HepG2 (cell line): ENCODE data around the gene SETD3. TPM values are rescaled to one million over a fixed set of nuclear protein-coding genes. Genes with fewer than 3 reads are reported as not detected.

Source experiments
- ATAC-seq: fragments of 200-7000 bp; cut with Tn5 transposase; 3 replicates; pipeline ENCODE4 v1.9.1; 2020; ENCODE audit warnings: mild to moderate bottlenecking, moderate library complexity
- BruUV-seq: library from RNA; stranded (reverse); fragments of 400-500 nt; replicated peaks from 2 replicates; lab custom pipeline; 2021; lab: Mats Ljungman, UMichigan
- CTCF ChIA-PET: fragments of 300-600 bp; formaldehyde crosslinking; extraction: SDS; loops from one replicate; lab custom pipeline; 2021; ENCODE audit warnings: low total read pairs, inconsistent platforms, low intra/inter-chr PET ratio; lab: Yijun Ruan, JAX
- POLR2A ChIA-PET: fragments of 350-600 bp; sonication (Branson Sonifier 250); formaldehyde crosslinking; loops from one replicate; lab custom pipeline; 2020; ENCODE audit warnings: antibody characterized with exemption, inconsistent platforms; lab: Yijun Ruan, JAX
- DNase-seq: peaks from one replicate; pipeline ENCODE4 v3.0.0-alpha.2; 2015; ENCODE audit warnings: low spot score
- FAIRE-seq: peaks from 3 replicates; lab custom pipeline; 2011; peaks lifted over from hg19 to GRCh38; lab: Jason Lieb, UNC
- H2AFZ ChIP-seq: one replicate; pipeline ENCODE4 v1.6.1; 2011; ENCODE audit warnings: low read length, inconsistent platforms
- H3K27ac ChIP-seq: fragments of 300-600 bp; 3 replicates; pipeline ENCODE4 v1.8.0; 2011; ENCODE audit warnings: mixed run types, mild to moderate bottlenecking, mixed read lengths, low read length, inconsistent platforms; ENCODE audit not compliant: insufficient read depth; ENCODE audit errors: extremely low read length
- H3K27me3 ChIP-seq, 2 experiments: fragments of 200-600 bp in 1 of 2; 2 replicates in 1 of 2; 3 replicates in 1 of 2; pipeline versions ENCODE4 v1.6.0 to v1.8.0; 2011; ENCODE audit warnings: low read length in 2 of 2, mild to moderate bottlenecking in 2 of 2, moderate library complexity in 2 of 2, inconsistent platforms in 1 of 2; ENCODE audit not compliant: insufficient read depth in 2 of 2, control insufficient read depth in 1 of 2
- H3K36me3 ChIP-seq, 2 experiments: fragments of 200-600 bp in 1 of 2; replicated peaks in 1 of 2; 2 replicates in 1 of 2; 3 replicates in 1 of 2; pipeline versions ENCODE4 v1.5.1 to v1.8.0; 2011; ENCODE audit warnings: low read length in 2 of 2, inconsistent platforms in 1 of 2; ENCODE audit not compliant: insufficient read depth in 2 of 2, control insufficient read depth in 1 of 2
- H3K4me1 ChIP-seq: 2 replicates; pipeline ENCODE4 v1.5.1; 2012; ENCODE audit warnings: low read length, inconsistent platforms; ENCODE audit not compliant: insufficient read depth
- H3K4me2 ChIP-seq: 2 replicates; pipeline ENCODE4 v1.6.0; 2011; ENCODE audit warnings: low read depth, low read length, inconsistent platforms
- H3K4me3 ChIP-seq, 3 experiments: fragments of 200-600 bp in 1 of 3; sonication (generic), shearing (Covaris generic) in 1 of 3; replicated peaks in 1 of 3; 2 replicates each; pipeline ENCODE4 v1.5.1; 2011 to 2016; ENCODE audit warnings: low read length in 3 of 3, inconsistent platforms in 2 of 3, low read depth in 2 of 3, mild to moderate bottlenecking in 2 of 3, control low read depth in 1 of 3, mixed read lengths in 1 of 3; ENCODE audit not compliant: insufficient read depth in 1 of 3
- H3K79me2 ChIP-seq: one replicate; pipeline ENCODE4 v1.6.1; 2011; ENCODE audit warnings: low read length, inconsistent platforms; ENCODE audit not compliant: insufficient read depth
- H3K9ac ChIP-seq: 2 replicates; pipeline ENCODE4 v1.6.0; 2011; ENCODE audit warnings: mild to moderate bottlenecking, low read depth, low read length, inconsistent platforms; ENCODE audit not compliant: insufficient read depth
- H3K9me3 ChIP-seq: 2 replicates; pipeline ENCODE4 v1.5.1; 2012; ENCODE audit warnings: mild to moderate bottlenecking, low read length
- H4K20me1 ChIP-seq: 2 replicates; pipeline ENCODE4 v1.6.0; 2011; ENCODE audit warnings: inconsistent platforms, mild to moderate bottlenecking, low read length, moderate library complexity; ENCODE audit not compliant: insufficient read depth
- KDM5A ChIP-seq: fragments of 200-600 bp; sonication (generic); IDR thresholded peaks from 2 replicates; pipeline ENCODE4 v1.7.0; 2018; ENCODE audit warnings: antibody characterized with exemption, mild to moderate bottlenecking, low read length, borderline replicate concordance
- SRY ChIP-seq: sonication (generic); formaldehyde crosslinking; IDR thresholded peaks from 2 replicates; pipeline ENCODE4 v1.8.0; 2022; ENCODE audit warnings: mild to moderate bottlenecking, missing genetic modification reagents
- THYN1 ChIP-seq: sonication (generic); formaldehyde crosslinking; IDR thresholded peaks from 2 replicates; pipeline ENCODE4 v1.8.1; 2023; ENCODE audit warnings: low read depth, mild to moderate bottlenecking, moderate library complexity, missing genetic modification reagents, borderline replicate concordance
- ZNF614 ChIP-seq: IDR thresholded peaks from 2 replicates; pipeline ENCODE4 v1.6.1; 2018; ENCODE audit warnings: missing biosample characterization, missing genetic modification reagents, inconsistent platforms, borderline replicate concordance
- ZNF672 ChIP-seq: sonication (generic); formaldehyde crosslinking; IDR thresholded peaks from 2 replicates; pipeline ENCODE4 v1.8.1; 2022; ENCODE audit warnings: missing genetic modification reagents
- WGBS: methylation state at CpG from one replicate; pipeline ENCODE4 v1.1.6; 2017; ENCODE audit warnings: low lambda C conversion rate; 5-methylcytosine and 5-hydroxymethylcytosine counted together
- in situ Hi-C: cut with HindIII; loops from 2 replicates; pipeline ENCODE4 v1.10.0; 2017; ENCODE audit warnings: low pct_unique_long_range_greater_than_20kb; ENCODE audit not compliant: extremely low pct_ligation_motif_present
- intact Hi-C: fragments of 100-400 bp; cut with micrococcal nuclease; formaldehyde crosslinking; loops from one replicate; pipeline ENCODE4 v1.10.0; 2022; ENCODE audit not compliant: unreplicated experiment
- polyA plus RNA-seq, 8 experiments: library from polyadenylated mRNA; depleted of rRNA in 3 of 8; stranded (reverse) in 7 of 8; unstranded in 1 of 8; fragments of >200 nt; fragmentation: Illumina TruSeq in 4 of 8; extraction: Trizol in 4 of 8; gene quantifications; 2 replicates each; pipeline versions ENCODE4 v1.2.1 to v1.2.3, GENCODE V29; 2011 to 2016; ENCODE audit warnings: low read depth in 4 of 8, missing spikeins in 1 of 8, mixed read lengths in 1 of 8; ENCODE audit not compliant: insufficient read depth in 1 of 8
- total RNA-seq, 5 experiments: library from RNA; depleted of rRNA; stranded (reverse); fragments of >200 nt; fragmentation: Illumina TruSeq; extraction: Trizol; gene quantifications; 2 replicates each; pipeline ENCODE4 v1.2.3, GENCODE V29; 2016; ENCODE audit warnings: low read depth in 1 of 5
- TF ChIP-seq, protein P1 (sequence below): sonication (generic); formaldehyde crosslinking; IDR thresholded peaks from 2 replicates; pipeline ENCODE4 v1.5.1; 2020; ENCODE audit warnings: mild to moderate bottlenecking, missing genetic modification reagents, borderline replicate concordance
- TF ChIP-seq, protein P2 (sequence below): sonication (generic); formaldehyde crosslinking; IDR thresholded peaks from 2 replicates; pipeline ENCODE4 v1.4.0; 2020; ENCODE audit warnings: missing genetic modification reagents
- TF ChIP-seq, protein P3 (sequence below): sonication (generic); formaldehyde crosslinking; IDR thresholded peaks from 2 replicates; pipeline ENCODE4 v1.9.0; 2021; ENCODE audit warnings: missing genetic modification reagents, borderline replicate concordance

SETD3 gene
- total and polyA plus RNA-seq, 2 of the 13 experiments (the other 11 are each of a cell fraction or from before 2014, with no cell fraction given) = 30.3 to 67.1 TPM

DNA sequence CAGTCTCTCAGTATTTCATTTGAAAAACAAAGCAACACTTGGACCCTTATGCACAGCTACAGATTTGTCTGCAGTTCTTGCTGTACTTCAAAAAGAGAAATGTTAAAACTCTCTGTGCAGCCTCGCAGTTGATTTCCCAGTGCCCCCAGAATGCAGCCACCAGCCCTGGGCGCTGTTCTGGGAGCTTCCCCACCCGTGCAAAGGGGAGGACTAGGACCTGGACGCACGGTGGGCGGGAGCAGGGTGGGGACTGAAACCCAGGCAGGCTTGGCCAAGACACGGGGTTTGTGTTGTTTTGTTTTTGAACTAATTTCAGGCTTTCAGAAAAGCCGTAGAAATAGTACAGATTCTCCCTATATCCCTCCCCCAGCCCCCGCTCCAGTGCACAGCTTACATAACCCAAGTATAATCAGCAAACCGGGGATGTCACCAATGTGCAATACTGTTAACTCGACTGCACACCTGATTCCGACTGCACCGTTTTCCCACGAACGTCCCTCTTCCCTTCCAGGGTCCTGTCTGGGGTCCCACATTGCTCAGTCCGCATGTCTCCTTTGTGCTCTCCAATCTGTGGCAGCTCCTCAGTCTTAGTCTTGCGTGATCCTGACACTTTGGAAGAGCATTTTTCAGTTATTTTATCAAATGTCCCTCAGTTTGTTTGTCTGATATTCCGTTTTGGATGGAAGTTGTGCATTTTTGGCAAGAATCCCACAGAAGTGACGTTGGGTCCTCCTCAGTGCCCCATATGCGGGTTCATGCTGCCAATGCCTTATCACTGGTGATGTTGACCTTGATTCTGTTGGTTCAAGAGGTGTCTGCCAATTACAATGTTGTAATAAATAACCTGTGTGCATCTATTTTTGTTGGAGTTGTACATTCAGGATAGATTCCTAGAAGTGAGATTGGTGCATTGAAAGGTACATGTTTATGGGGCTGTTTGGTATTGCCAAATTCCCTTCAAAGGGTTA, 95.9 kb downstream of the SETD3 start:
- Histone ChIP-seq H4K20me1 (no peaks in the 10 kb centered on the region), H3K4me1 (peaks cover 36% of the 10 kb centered on the region), H3K79me2 (no peaks in the 10 kb centered on the region), H3K4me2 (peak overlapping the region; percentile 43), H3K9me3 (no peaks in the 10 kb centered on the region), H3K27ac (no peak overlapping the region), H3K9ac (no peak overlapping the region)
- no peak for DNase-seq
- FAIRE-seq = no peak
- ChIA-PET CTCF (no interaction called here), POLR2A (interaction anchor here (0.8 kb wide), 1 partner anchor 110 kb away, joined by 4 read pairs; no protein-coding TSS in a partner anchor)
- BruUV-seq = no TSS peak
- intact Hi-C loops (loop anchor here (5.0 kb wide), 1 partner anchor 62 kb away; no protein-coding TSS in a partner anchor), in situ Hi-C loops (no loop called here)
- WGBS = 14% methylated on average over 20 of the region's 20 CpGs
- TF ChIP-seq ZNF672 (CRISPR knock-in tag) = no peak
- no peak for TF ChIP-seq SRY
- TF ChIP-seq, protein P1, sequence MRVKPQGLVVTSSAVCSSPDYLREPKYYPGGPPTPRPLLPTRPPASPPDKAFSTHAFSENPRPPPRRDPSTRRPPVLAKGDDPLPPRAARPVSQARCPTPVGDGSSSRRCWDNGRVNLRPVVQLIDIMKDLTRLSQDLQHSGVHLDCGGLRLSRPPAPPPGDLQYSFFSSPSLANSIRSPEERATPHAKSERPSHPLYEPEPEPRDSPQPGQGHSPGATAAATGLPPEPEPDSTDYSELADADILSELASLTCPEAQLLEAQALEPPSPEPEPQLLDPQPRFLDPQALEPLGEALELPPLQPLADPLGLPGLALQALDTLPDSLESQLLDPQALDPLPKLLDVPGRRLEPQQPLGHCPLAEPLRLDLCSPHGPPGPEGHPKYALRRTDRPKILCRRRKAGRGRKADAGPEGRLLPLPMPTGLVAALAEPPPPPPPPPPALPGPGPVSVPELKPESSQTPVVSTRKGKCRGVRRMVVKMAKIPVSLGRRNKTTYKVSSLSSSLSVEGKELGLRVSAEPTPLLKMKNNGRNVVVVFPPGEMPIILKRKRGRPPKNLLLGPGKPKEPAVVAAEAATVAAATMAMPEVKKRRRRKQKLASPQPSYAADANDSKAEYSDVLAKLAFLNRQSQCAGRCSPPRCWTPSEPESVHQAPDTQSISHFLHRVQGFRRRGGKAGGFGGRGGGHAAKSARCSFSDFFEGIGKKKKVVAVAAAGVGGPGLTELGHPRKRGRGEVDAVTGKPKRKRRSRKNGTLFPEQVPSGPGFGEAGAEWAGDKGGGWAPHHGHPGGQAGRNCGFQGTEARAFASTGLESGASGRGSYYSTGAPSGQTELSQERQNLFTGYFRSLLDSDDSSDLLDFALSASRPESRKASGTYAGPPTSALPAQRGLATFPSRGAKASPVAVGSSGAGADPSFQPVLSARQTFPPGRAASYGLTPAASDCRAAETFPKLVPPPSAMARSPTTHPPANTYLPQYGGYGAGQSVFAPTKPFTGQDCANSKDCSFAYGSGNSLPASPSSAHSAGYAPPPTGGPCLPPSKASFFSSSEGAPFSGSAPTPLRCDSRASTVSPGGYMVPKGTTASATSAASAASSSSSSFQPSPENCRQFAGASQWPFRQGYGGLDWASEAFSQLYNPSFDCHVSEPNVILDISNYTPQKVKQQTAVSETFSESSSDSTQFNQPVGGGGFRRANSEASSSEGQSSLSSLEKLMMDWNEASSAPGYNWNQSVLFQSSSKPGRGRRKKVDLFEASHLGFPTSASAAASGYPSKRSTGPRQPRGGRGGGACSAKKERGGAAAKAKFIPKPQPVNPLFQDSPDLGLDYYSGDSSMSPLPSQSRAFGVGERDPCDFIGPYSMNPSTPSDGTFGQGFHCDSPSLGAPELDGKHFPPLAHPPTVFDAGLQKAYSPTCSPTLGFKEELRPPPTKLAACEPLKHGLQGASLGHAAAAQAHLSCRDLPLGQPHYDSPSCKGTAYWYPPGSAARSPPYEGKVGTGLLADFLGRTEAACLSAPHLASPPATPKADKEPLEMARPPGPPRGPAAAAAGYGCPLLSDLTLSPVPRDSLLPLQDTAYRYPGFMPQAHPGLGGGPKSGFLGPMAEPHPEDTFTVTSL (CRISPR knock-in tag) = no peak
- TF ChIP-seq KDM5A = no peak
- TF ChIP-seq THYN1 = no peak
- TF ChIP-seq, protein P2, sequence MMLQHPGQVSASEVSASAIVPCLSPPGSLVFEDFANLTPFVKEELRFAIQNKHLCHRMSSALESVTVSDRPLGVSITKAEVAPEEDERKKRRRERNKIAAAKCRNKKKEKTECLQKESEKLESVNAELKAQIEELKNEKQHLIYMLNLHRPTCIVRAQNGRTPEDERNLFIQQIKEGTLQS (CRISPR knock-in tag) = no peak
- no peak for TF ChIP-seq ZNF614 (CRISPR knock-in tag)
- TF ChIP-seq, protein P3, sequence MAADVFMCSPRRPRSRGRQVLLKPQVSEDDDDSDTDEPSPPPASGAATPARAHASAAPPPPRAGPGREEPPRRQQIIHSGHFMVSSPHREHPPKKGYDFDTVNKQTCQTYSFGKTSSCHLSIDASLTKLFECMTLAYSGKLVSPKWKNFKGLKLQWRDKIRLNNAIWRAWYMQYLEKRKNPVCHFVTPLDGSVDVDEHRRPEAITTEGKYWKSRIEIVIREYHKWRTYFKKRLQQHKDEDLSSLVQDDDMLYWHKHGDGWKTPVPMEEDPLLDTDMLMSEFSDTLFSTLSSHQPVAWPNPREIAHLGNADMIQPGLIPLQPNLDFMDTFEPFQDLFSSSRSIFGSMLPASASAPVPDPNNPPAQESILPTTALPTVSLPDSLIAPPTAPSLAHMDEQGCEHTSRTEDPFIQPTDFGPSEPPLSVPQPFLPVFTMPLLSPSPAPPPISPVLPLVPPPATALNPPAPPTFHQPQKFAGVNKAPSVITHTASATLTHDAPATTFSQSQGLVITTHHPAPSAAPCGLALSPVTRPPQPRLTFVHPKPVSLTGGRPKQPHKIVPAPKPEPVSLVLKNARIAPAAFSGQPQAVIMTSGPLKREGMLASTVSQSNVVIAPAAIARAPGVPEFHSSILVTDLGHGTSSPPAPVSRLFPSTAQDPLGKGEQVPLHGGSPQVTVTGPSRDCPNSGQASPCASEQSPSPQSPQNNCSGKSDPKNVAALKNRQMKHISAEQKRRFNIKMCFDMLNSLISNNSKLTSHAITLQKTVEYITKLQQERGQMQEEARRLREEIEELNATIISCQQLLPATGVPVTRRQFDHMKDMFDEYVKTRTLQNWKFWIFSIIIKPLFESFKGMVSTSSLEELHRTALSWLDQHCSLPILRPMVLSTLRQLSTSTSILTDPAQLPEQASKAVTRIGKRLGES (CRISPR knock-in tag) = no peak
- TF ChIP-seq, all 625 proteins: peak for 0
- Histone ChIP-seq H3K27me3 (peaks cover 6 to 31% of the 10 kb centered on the region in 2 experiments; a peak in 4 of 5 replicates), H3K36me3 (no peaks in the 10 kb centered on the region), H2AFZ (no peak overlapping the region), H3K4me3 (peak overlapping the region; percentile 1 to 26 (median 24); a peak in 3 of 6 replicates)
- peak; percentile 25 for ATAC-seq
